ENCODE measurements around the gene USP38.
"Not testable (repeated sequence)": the region's sequence is repeated elsewhere in the genome, so short reads cannot be mapped to it uniquely, and the experiment has no call there.

The USP38 gene, protein sequence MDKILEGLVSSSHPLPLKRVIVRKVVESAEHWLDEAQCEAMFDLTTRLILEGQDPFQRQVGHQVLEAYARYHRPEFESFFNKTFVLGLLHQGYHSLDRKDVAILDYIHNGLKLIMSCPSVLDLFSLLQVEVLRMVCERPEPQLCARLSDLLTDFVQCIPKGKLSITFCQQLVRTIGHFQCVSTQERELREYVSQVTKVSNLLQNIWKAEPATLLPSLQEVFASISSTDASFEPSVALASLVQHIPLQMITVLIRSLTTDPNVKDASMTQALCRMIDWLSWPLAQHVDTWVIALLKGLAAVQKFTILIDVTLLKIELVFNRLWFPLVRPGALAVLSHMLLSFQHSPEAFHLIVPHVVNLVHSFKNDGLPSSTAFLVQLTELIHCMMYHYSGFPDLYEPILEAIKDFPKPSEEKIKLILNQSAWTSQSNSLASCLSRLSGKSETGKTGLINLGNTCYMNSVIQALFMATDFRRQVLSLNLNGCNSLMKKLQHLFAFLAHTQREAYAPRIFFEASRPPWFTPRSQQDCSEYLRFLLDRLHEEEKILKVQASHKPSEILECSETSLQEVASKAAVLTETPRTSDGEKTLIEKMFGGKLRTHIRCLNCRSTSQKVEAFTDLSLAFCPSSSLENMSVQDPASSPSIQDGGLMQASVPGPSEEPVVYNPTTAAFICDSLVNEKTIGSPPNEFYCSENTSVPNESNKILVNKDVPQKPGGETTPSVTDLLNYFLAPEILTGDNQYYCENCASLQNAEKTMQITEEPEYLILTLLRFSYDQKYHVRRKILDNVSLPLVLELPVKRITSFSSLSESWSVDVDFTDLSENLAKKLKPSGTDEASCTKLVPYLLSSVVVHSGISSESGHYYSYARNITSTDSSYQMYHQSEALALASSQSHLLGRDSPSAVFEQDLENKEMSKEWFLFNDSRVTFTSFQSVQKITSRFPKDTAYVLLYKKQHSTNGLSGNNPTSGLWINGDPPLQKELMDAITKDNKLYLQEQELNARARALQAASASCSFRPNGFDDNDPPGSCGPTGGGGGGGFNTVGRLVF

DNA sequence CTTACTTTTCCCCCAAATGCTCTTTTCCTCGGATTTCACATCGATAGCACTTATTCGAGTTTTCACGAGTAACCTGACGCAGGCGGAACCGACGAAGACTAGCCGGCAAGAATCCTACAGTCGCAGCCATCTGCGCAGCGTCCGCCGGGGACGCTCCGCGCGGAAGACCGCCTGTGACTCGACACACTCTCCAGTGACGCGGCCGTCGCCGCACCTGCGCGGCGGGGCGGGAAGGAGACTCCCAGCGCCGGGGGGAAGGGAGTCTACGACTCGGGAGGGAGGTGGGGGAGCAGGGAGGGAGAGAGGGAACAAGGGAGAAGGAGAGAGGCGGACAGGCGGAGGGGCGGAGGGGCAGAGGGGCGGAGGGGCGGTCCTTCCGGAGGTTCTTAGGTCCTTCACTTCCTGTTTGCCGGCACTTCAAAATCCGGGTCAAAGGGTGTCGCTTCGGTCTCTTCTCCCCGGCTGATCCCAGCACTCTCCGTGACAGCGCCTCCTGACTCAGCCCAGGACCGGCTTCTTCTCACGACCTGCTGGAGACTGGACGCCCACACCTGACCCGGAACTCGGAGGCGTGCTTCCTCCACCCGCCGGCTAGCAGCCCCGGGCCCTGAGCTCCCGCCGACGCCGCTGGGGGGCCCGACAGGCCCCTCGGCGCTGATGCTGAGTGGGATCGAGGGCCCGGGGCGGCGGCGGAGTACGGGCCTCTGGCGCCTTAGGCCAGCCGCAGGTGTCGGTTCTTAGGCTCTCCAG is at the start of gene USP38:
Gene USP38 (plus strand): TSS at position 415 of the 750 bp plus-strand sequence. CDS start 534 bp downstream, outside the sequence.
- in situ Hi-C loops (cut with HindIII; ENCODE audit: low sequenced_read_pairs): no loop called here

DNA sequence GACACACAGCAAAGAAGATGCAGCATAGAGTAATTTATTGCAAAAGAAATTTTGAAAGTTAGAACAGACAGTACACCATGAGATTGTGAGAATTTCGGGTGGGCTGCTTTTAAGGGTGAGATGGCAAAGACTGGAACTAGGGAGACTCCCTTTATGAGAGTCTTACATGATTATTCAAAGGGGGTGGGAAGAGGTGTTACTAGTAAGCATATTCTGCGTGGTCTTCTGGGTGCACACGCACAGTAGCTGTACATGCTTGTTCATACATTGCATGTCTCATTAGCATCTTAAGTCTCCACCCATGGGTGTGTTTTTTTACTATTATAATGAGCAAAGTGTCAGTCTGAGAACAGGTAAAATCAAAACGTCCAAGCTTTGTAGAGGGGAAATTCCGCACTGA is 49.4 kb upstream of the USP38 start:
- in situ Hi-C loops (cut with HindIII; ENCODE audit: low sequenced_read_pairs): no loop called here

DNA sequence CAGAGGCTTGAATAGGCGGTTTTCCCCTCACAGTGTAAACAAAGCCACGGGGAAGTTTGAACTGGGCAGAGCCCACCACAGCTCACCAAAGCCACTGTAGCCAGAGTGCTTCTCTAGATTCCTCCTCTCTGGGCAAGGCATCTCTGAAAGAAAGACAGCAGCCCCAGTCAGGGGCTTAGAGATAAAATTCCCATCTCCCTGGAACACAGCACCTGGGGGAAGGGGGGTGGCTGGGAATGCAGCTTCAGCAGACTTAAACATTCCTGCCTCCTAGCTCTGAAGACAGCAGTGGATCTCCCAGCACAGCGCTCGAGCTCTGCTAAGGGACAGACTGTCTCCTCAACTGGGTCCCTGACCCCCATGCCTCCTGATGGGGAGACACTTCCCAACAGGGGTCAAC is 44.0 kb upstream of the USP38 start:
- in situ Hi-C loops (cut with HindIII; ENCODE audit: low sequenced_read_pairs): no loop called here

DNA sequence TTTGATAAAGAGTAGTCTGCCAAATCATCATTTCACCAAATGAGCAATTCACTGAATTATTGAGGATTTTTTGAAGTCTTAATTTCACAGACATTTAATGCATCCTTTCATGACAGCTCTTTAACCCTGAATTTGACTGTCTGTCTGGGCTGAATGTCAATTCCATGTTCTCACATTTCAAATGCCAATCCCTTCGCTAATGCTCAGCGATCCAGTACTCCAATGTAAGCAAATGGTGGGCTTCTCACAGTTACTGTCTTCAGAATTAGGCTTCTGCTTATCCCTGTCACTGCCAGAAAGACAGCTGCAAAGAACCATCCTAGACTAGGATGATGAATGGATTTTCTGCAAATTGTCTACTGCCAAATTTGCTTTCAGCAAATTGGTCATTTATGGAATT is 36.2 kb upstream of the USP38 start:
- in situ Hi-C loops (cut with HindIII; ENCODE audit: low sequenced_read_pairs): no loop called here

DNA sequence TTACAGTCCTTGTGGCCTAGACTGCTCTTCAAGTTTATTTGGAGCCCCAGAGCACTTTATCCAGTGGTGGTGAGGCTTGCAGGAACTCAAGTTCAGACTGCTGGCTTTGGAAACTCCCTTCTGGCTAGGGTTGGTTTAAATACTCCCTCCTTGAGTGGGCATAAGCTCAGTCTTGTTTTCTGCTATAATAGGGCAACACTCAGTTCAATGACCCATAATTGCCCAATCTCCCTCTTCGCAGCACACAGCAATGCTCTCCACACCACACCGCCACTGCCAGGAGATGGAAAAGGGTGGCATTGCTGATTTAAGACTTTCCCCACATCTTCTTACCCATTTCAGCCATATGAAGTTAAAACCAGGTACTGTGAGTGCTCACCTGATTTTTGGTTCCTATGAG is 27.9 kb upstream of the USP38 start:
- in situ Hi-C loops (cut with HindIII; ENCODE audit: low sequenced_read_pairs): no loop called here

DNA sequence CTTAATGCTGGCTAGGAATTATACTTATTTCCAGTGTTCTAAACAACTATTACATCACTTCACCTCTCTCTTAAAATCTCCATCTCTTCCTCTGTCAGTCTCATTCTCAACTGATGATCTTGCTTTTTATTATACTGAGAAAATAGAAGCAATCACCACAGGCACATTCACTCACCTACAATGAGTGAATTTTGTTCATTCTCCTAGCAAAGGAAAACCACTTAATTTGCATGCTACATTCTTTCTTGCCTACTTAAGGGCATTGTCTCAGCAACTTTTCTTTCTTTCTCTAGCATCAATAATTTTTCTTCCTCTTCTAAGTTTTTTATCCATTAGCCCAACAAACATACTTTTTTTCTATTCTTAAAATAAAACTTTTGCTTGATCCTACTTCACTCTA is 21.1 kb upstream of the USP38 start:
- in situ Hi-C loops (cut with HindIII; ENCODE audit: low sequenced_read_pairs): no loop called here

DNA sequence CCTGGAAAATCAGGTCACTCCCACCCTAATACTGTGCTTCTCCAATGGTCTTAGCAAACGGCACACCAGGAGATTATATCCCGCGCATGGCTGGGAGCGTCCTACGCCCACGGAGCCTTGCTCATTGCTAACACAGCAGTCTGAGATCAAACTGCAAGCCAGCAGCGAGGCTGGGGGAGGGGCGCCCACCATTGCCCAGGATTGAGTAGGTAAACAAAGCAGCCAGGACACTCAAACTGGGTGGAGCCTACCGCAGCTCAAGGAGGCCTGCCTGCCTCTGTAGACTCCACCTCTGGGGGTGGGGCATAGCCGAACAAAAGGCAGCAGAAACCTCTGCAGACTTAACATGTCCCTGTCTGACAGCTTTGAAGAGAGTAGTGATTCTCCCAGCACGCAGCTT is 18.0 kb upstream of the USP38 start:
- in situ Hi-C loops (cut with HindIII; ENCODE audit: low sequenced_read_pairs): not testable (repeated sequence)

DNA sequence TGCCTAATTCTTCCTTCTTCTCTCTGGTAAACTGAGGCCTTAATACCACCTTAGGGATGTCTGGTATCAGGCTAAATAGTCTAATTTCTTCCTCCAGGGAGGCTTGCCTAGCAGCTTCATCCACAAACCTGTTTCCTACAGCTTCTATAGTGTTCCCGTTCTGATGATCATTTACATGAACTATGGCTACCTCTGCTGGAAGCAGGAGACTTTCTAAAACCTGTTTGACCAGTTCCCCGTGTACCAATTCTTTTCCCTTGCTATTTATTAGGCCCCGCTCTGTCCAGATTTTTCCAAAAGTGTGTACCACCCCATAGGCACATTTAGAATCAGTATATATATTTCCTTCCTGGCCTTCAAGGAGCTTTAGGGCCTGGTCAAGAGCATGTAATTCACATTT is 5.8 kb upstream of the USP38 start:
- in situ Hi-C loops (cut with HindIII; ENCODE audit: low sequenced_read_pairs): no loop called here

DNA sequence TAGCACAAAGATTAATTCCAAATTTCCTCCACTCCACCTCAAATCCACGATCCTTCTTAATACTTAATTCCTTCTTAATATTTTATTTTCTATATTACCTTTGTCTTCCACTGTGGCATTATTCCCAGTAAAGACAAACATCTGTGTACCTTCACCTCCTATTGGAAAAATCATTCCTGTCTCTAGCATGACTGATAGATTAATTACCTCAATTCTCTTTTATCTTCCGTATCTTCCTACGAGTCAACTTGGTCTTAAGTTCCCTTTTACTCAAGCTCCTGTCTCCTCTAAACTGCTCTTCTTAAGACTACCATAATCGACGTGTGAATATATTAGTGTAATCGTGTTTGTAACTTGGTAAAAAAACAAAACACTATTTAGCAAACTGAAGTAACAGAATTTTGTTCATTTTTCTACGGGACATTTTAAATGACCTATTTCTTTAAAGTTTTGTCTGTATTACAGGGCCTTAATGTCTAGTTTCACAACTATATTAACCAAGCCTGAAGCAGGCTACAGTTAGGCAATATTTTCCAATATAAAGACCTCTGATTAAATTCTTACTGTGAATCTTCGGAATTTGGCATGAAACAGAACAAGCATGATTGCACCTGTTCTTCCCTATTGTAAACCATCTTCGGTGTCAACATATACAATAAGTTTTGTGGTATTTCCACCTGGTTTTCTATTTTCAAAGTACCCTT is 1.1 kb upstream of the USP38 start:
- in situ Hi-C loops (cut with HindIII; ENCODE audit: low sequenced_read_pairs): no loop called here

DNA sequence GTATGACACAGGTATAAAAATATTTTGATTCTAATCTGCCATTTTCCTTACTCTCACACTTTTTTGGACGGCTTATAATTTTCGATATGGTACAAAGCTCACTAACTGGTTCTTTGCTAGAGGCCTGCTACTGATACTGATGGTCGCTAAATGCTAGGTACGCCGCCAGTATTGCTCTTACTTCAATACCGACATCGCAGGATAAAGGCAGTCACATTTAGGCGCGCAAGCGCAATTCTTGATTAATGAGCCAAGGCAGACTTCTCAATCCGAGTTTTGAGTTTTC is 557 bp upstream of the USP38 start:
- in situ Hi-C loops (cut with HindIII; ENCODE audit: low sequenced_read_pairs): no loop called here

DNA sequence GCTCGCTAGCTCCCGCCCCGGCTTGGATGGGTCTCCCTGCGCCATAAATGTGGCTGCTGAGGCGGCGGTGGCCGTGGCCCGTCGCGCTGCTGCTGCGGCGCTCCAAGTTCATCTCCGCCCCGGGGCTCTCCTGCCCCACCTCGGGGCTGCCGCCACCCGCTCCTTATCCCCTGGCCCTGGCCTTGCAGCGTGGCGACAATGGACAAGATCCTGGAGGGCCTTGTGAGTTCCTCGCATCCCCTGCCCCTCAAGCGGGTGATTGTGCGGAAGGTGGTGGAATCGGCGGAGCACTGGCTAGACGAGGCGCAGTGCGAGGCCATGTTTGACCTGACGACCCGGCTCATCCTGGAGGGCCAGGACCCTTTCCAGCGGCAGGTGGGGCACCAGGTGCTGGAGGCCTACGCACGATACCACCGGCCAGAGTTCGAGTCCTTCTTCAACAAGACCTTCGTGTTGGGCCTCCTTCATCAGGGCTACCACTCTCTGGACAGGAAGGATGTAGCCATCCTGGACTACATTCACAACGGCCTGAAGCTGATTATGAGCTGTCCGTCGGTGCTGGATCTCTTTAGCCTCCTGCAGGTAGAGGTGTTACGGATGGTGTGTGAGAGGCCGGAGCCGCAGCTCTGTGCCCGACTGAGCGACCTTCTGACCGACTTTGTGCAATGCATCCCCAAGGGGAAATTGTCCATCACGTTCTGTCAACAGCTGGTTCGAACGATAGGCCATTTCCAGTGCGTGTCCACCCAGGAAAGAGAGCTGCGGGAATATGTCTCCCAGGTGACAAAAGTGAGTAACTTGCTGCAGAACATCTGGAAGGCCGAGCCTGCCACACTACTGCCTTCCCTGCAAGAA is 763 bp downstream of the USP38 start:
- in situ Hi-C loops (cut with HindIII; ENCODE audit: low sequenced_read_pairs): no loop called here

DNA sequence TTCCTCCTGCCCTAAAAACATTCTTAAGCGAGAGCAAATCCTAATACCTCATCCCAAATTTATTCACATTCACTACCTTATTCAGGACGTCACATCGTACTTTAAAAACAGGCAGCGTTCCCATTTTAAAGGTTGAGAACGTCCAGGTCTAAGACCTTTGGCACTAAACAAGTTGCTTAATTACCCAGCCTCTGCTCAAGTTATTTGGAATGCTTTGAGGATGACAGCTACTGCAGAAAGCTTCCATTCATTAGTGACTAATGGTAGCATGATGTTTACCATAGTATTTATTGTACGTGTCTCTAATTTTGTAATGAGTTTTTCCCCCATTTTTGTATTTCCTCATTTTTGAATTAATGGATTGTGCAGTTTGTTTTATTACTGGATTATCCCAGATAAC is 1.5 kb downstream of the USP38 start:
- in situ Hi-C loops (cut with HindIII; ENCODE audit: low sequenced_read_pairs): no loop called here

DNA sequence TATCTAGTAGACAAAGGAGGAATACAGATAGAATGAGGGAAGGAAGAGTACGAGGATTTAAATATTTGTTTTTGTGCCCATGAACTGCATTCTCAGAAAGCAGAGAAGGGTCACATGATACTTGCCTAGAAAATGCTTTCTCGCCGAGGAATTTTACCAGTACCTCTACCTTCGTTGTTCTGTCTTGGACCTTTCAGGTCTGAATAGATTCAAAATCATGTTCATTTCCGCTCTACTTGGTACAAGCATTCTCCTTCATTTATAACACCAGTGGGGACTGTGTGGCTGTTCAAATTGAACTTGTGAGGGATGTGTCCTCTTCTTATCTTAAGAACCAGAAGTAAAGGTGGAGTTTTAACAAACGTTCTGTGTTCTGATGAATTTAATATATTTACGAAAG is 1.9 kb downstream of the USP38 start:
- in situ Hi-C loops (cut with HindIII; ENCODE audit: low sequenced_read_pairs): no loop called here

DNA sequence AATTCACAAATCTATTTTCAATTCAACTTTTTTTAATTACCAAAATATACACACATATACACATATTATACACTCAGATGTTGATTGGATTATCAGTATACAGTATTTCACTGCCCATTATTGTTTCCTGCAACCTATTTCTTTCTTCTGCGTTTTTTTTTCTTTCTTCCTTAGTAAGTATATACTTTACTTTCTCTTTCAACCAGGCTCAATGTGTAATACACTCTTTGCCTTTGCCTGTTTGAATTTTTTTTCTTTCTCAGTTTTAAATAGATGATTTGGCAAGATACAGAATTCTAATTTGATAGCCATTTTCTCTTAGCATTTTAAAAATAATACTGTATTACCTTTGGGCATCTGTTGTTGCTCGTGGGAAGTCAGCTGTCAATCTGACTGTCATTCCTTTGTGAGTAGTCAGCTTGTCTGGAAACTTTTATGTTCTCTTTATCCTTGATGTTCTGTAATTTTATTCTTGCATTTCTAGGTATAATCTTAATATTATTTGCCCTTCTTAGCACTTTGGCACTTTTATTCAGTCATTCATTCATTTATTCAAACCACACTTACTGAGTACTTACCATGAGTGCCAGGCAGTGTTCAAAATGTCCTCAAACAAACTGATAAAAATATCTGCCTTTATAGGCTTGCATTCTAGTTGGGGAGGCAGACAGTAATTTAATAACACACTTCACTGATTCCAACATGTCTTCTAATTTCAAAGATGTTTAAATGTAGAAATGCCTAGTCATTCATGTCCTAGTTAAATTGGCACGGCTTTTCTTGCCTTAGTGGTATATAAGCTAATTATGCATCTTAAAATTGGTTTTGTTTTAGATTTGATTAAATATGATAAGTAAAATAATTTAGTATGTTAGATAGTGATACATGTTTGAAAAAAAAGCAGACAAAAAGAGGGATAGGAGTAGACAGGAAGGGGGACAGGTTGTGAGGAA is 3.7 kb downstream of the USP38 start:
- in situ Hi-C loops (cut with HindIII; ENCODE audit: low sequenced_read_pairs): no loop called here

DNA sequence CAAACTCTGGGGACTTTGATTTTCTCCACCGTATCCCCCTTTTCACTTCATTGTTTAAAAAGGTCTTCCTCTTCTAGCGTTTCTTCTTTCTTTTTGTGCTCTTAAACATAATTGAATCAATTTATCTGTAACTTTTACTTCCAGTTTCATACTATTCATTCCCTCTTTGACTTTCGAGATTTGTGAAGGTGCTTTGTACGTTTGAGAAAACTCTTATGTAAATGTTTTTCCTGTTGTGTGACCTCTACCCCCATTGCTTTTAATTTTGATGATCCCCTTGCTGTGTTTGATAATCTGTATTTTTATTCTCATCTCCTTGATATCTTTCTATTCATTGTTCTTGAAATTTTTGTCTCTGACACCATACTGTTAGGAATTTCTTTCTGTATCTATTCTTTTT is 4.8 kb downstream of the USP38 start:
- in situ Hi-C loops (cut with HindIII; ENCODE audit: low sequenced_read_pairs): no loop called here

DNA sequence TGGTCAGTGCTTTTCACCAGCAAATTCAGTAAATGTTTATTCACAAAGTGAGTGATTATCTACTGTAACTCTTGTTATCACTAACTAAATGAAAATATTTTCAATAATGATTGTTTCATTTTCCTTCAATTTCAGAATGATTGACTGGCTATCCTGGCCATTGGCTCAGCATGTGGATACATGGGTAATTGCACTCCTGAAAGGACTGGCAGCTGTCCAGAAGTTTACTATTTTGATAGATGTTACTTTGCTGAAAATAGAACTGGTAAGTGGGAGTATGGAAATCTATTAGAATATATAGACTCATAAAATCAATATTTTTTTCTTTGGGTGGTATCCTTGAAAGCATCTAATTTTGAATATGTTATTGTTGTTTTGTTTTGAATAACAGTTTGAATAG is 10.9 kb downstream of the USP38 start:
- in situ Hi-C loops (cut with HindIII; ENCODE audit: low sequenced_read_pairs): no loop called here

DNA sequence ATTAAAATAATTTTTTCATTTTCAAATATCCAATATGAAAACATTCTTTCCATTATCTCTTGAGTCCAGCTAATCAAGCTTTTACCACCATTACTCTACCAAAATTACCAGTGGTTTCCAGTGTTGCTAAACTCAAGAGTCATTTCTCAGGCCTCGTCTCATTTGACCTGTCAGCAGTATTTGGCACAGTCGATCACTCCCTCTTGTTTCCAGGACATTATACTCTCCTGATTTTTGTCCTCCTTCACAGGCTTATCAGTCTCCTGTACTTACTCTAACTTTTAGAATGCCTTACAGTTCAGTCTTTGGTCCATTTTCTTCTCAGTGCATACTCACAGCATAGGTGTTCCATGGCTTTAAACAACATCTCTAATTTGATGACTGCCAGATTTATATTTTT is 11.6 kb downstream of the USP38 start:
- in situ Hi-C loops (cut with HindIII; ENCODE audit: low sequenced_read_pairs): no loop called here

DNA sequence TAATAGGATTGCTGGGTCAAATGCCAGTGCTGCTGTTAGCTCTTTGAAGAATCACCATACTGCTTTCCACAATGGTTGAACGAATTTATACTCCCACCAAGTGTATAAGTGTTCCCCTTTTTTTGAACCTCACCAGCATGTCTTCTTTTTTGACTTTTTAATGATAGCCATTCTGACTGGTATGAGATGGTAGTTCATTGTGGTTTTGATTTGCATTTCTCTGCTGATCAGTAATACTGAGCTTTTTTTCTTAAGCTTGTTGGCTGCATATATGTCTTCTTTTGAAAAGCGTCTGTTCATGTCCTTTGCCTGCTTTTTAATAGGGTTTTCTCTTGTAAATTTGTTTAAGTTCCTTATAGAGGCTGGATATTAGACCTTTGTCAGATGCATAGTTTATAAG is 14.8 kb downstream of the USP38 start:
- in situ Hi-C loops (cut with HindIII; ENCODE audit: low sequenced_read_pairs): no loop called here

DNA sequence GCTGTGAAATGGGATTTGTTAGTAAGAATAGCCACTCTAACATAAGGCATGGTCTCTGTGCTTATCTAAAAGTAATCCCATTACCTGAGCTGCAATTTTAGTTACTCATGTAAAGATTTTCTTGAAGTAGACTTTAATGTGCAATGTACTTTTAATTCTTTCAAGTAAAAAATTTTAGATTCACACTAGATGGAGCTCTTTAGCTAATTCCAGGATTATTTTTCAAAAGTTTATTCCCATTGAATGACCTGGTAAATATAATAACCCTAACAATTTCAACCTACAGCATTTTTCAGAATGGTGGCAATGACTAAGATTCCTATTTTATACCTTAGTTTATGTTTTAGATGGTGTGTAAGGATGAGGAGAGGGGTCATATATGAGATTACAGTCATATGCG is 18.1 kb downstream of the USP38 start:
- in situ Hi-C loops (cut with HindIII; ENCODE audit: low sequenced_read_pairs): no loop called here

Measured in DLD1 (cell line).